Measurements from ENCODE around the gene FLAD1. TPM values are rescaled to one million over a fixed set of nuclear protein-coding genes. Genes with fewer than 3 reads are reported as not detected.
A peak's percentile ranks its signal among the peaks of the same experiment; 100 is the strongest.

Gene FLAD1
- total RNA-seq (2021), result 97.0 and 102 TPM in 2 replicates
- long read RNA-seq, transcript FLAD1-201 (7 exons, 2,160 nt), result minor isoform, 36 of 479 reads
- long read RNA-seq, transcript FLAD1-205 (3 exons, 1,803 nt), result minor isoform, 6 of 479 reads
- long read RNA-seq, transcript FLAD1-203 (8 exons, 1,730 nt), result major isoform, 154 of 479 reads
- long read RNA-seq, transcript FLAD1-210 (3 exons, 757 nt), result minor isoform, 9 of 479 reads
- long read RNA-seq, partial matches to known transcripts, result 146 of 479 reads
- long read RNA-seq, other reads (novel, unspliced or antisense), result 126 of 479 reads

GRCh38 chr1:154982897-154983648 lies at the start of gene FLAD1:
FLAD1 (plus strand) TSS chr1:154983344; CDS start chr1:154983695, 351 bp downstream.
- no peak within 1 kb of the TSS for H4K5ac ChIP-seq (ENCODE audit: insufficient read length, low read depth, low read length)
- Mint-ChIP-seq H3K27me3 (ENCODE audit: low read depth) (no peaks in the 10 kb centered on the region), H3K27ac (no peak within 1 kb of the TSS), H3K36me3 (ENCODE audit: insufficient read depth in 1 of 3, low read depth in 3 of 3) (peaks cover 36 to 61% (median 52%) of the 10 kb centered on the region in 3 experiments), H3K4me1 (peaks cover 5 to 8% of the 10 kb centered on the region in 2 experiments; a peak in 3 of 4 replicates), H3K9me3 (no peaks in the 10 kb centered on the region), H3K4me3 (no peak within 1 kb of the TSS)
- H3K9ac ChIP-seq (ENCODE audit: extremely low read depth, insufficient read length, low read length), result peak within 1 kb of the TSS; percentile 97
- no peaks in the 10 kb centered on the region for H3K4me1 ChIP-seq (ENCODE audit: insufficient read depth, low read length)
- no peak within 1 kb of the TSS for H4K8ac ChIP-seq (replicated peaks; ENCODE audit: insufficient read length, low read depth, low read length)
- no peak within 1 kb of the TSS for H3K56ac ChIP-seq (ENCODE audit: insufficient read length, low read depth, low read length)
- peak; percentile 100 for DNase-seq
- peaks cover 8% of the 10 kb centered on the region for H3K23me2 ChIP-seq (ENCODE audit: insufficient read length, low read depth, low read length, poor library complexity, severe bottlenecking)
- no peaks in the 10 kb centered on the region for H4K20me1 ChIP-seq (ENCODE audit: control insufficient read depth, insufficient read depth, insufficient read length)
- H2BK5ac ChIP-seq (ENCODE audit: insufficient read length, low read length), result no peak within 1 kb of the TSS
- peak within 1 kb of the TSS; percentile 63 for H3K18ac ChIP-seq (ENCODE audit: insufficient read length, low read depth, low read length)
- peak within 1 kb of the TSS; percentile 91 for H3K27ac ChIP-seq (ENCODE audit: insufficient read length, low read depth, low read length)
- no peak within 1 kb of the TSS for H3K4ac ChIP-seq (ENCODE audit: low read depth, low read length)
- H2BK12ac ChIP-seq (ENCODE audit: insufficient read length, low read depth, low read length), result no peak within 1 kb of the TSS
- no peak within 1 kb of the TSS for H2AFZ ChIP-seq (ENCODE audit: low read length)
- no peak within 1 kb of the TSS for H2BK15ac ChIP-seq (ENCODE audit: low read depth, low read length)
- H2BK120ac ChIP-seq (ENCODE audit: low read depth, low read length, poor library complexity, severe bottlenecking), result no peak within 1 kb of the TSS
- no peak within 1 kb of the TSS for H4K91ac ChIP-seq (ENCODE audit: insufficient read length, low read depth, low read length)
- H3K79me2 ChIP-seq (ENCODE audit: insufficient read depth, low read length), result peaks cover 9% of the 10 kb centered on the region; the same call in 1 of the 2 replicates
- H3K27me3 ChIP-seq (ENCODE audit: insufficient read depth, low read length), result no peaks in the 10 kb centered on the region
- H3K14ac ChIP-seq (ENCODE audit: insufficient read depth, low read length), result peak within 1 kb of the TSS; percentile 72
- WGBS (ENCODE audit: extremely low coverage, insufficient read length, low lambda C conversion rate), result no CpG with 5 or more reads among the region's 26 CpGs
- no peak within 1 kb of the TSS for H2BK20ac ChIP-seq (ENCODE audit: low read depth, low read length, poor library complexity, severe bottlenecking)
- H2AK5ac ChIP-seq (ENCODE audit: insufficient read length, low read length), result no peak within 1 kb of the TSS
- no peak within 1 kb of the TSS for H3T11ph ChIP-seq (ENCODE audit: low read length)
- TF ChIP-seq CTCF (conservative IDR thresholded peaks at IDR 0.05), result no peak
- H3K79me1 ChIP-seq (ENCODE audit: insufficient read depth, low read depth, low read length, poor library complexity, severe bottlenecking), result peaks cover 2% of the 10 kb centered on the region
- no peak within 1 kb of the TSS for H3K23ac ChIP-seq (ENCODE audit: insufficient read length, low read depth, low read length)
- peak within 1 kb of the TSS; percentile 86 for H3K4me2 ChIP-seq (ENCODE audit: insufficient read depth, insufficient read length, low read length)
- no peaks in the 10 kb centered on the region for H3K9me3 ChIP-seq (ENCODE audit: control insufficient read depth, low read depth, low read length)

All from H9 (cell line).